Neural cell (in vitro differentiated cells): ENCODE data around the gene HEY2. TPM values are rescaled to one million over a fixed set of nuclear protein-coding genes. Genes with fewer than 3 reads are reported as not detected.

Source experiments
- H2AFZ ChIP-seq: fragments of 200-600, 300-800 bp; sonication (generic), shearing (Covaris generic); 2 replicates; pipeline ENCODE4 v1.6.0; 2014; ENCODE audit warnings: low read depth, mild to moderate bottlenecking, antibody characterized with exemption, low read length, moderate library complexity
- H3F3A ChIP-seq: fragments of 200-600 bp; shearing (Covaris generic); 2 replicates; pipeline ENCODE4 v1.6.1; 2016; ENCODE audit warnings: mild to moderate bottlenecking, moderate library complexity, mixed read lengths, antibody characterized with exemption, low read length; ENCODE audit not compliant: insufficient read depth, poor library complexity, severe bottlenecking
- H3K27ac ChIP-seq: fragments of 200-600, 300-800 bp; sonication (generic), shearing (Covaris generic); 2 replicates; pipeline ENCODE4 v1.5.1; 2014; ENCODE audit warnings: mild to moderate bottlenecking, low read length, moderate library complexity
- H3K27me3 ChIP-seq: fragments of 300-800, 200-600 bp; sonication (generic), shearing (Covaris generic); 2 replicates; pipeline ENCODE4 v1.6.0; 2014; ENCODE audit warnings: mild to moderate bottlenecking, low read depth, low read length, moderate library complexity; ENCODE audit not compliant: insufficient read depth
- H3K36me3 ChIP-seq: fragments of 300-800, 200-600 bp; sonication (generic), shearing (Covaris generic); 2 replicates; pipeline ENCODE4 v1.5.1; 2014; ENCODE audit warnings: mild to moderate bottlenecking, antibody characterized with exemption, low read length, moderate library complexity; ENCODE audit not compliant: insufficient read depth
- H3K4me2 ChIP-seq: fragments of 300-800, 200-600 bp; sonication (generic), shearing (Covaris generic); 2 replicates; pipeline ENCODE4 v1.6.0; 2014; ENCODE audit warnings: mild to moderate bottlenecking, low read length
- H3K4me3 ChIP-seq: fragments of 300-800, 200-600 bp; sonication (generic), shearing (Covaris generic); 2 replicates; pipeline ENCODE4 v1.5.1; 2014; ENCODE audit warnings: mild to moderate bottlenecking, low read length, moderate library complexity
- H3K79me2 ChIP-seq: fragments of 200-600 bp; shearing (Covaris generic); replicated peaks from 2 replicates; pipeline ENCODE4 v1.6.0; 2014; ENCODE audit warnings: mild to moderate bottlenecking, low read length, moderate library complexity; ENCODE audit not compliant: insufficient read depth
- H3K9ac ChIP-seq: fragments of 300-800, 200-600 bp; sonication (generic), shearing (Covaris generic); 2 replicates; pipeline ENCODE4 v1.6.1; 2016; ENCODE audit warnings: mild to moderate bottlenecking, low read length, mixed read lengths
- H3K9me2 ChIP-seq: fragments of 200-600 bp; shearing (Covaris generic); 2 replicates; pipeline ENCODE4 v1.6.1; 2016; ENCODE audit warnings: mild to moderate bottlenecking, low read length, mixed read lengths; ENCODE audit not compliant: insufficient read depth
- H3K9me3 ChIP-seq: fragments of 200-600, 300-800 bp; sonication (generic), shearing (Covaris generic); 2 replicates; pipeline ENCODE4 v1.6.1; 2016; ENCODE audit warnings: mild to moderate bottlenecking, mixed run types, low read length, moderate library complexity, mixed read lengths
- H4K20me1 ChIP-seq: fragments of 200-600 bp; shearing (Covaris generic); 2 replicates; pipeline ENCODE4 v1.6.1; 2016; ENCODE audit warnings: mild to moderate bottlenecking, mixed run types; ENCODE audit not compliant: insufficient read depth
- CTCF ChIP-seq: fragments of 450-650 bp; IDR thresholded peaks from 2 replicates; pipeline ENCODE4 v1.5.1; 2014; ENCODE audit warnings: antibody characterized with exemption, mild to moderate bottlenecking, moderate library complexity; ENCODE audit not compliant: poor library complexity, severe bottlenecking
- EP300 ChIP-seq: fragments of 450-650 bp; conservative IDR thresholded peaks from 2 replicates; pipeline ENCODE4 v1.6.1; 2014; ENCODE audit warnings: antibody characterized with exemption, mild to moderate bottlenecking, moderate library complexity; ENCODE audit not compliant: poor library complexity, severe bottlenecking
- EZH2 ChIP-seq: fragments of 200-600, 300-800 bp; shearing (Covaris generic), sonication (generic); IDR thresholded peaks from 2 replicates; pipeline ENCODE4 v1.6.1; 2014; ENCODE audit warnings: antibody characterized with exemption, low read length, borderline replicate concordance, mild to moderate bottlenecking; ENCODE audit not compliant: insufficient read depth, poor library complexity, severe bottlenecking
- MXI1 ChIP-seq: fragments of 450-650 bp; conservative IDR thresholded peaks from 2 replicates; pipeline ENCODE4 v1.6.1; 2014; ENCODE audit warnings: antibody characterized with exemption, mild to moderate bottlenecking; ENCODE audit not compliant: poor library complexity, severe bottlenecking
- POLR2AphosphoS5 ChIP-seq: IDR thresholded peaks from 2 replicates; pipeline ENCODE4 v1.6.1; 2012
- RAD21 ChIP-seq: fragments of 450-650 bp; conservative IDR thresholded peaks from 2 replicates; pipeline ENCODE4 v1.6.1; 2014; ENCODE audit warnings: antibody characterized with exemption, mild to moderate bottlenecking, moderate library complexity
- REST ChIP-seq: IDR thresholded peaks from 2 replicates; pipeline ENCODE4 v1.6.1; 2012; ENCODE audit warnings: borderline replicate concordance
- SMC3 ChIP-seq: fragments of 450-650 bp; conservative IDR thresholded peaks from 2 replicates; pipeline ENCODE4 v1.6.1; 2014; ENCODE audit warnings: antibody characterized with exemption, mild to moderate bottlenecking, moderate library complexity; ENCODE audit not compliant: poor library complexity
- TAF1 ChIP-seq: IDR thresholded peaks from 2 replicates; pipeline ENCODE4 v1.6.1; 2012; ENCODE audit warnings: low read depth
- polyA plus RNA-seq: library from polyadenylated mRNA; depleted of rRNA; stranded (reverse); fragments of >200 nt; gene quantifications from 2 replicates; pipeline ENCODE4 v1.2.3, GENCODE V29; 2014

The HEY2 gene
- polyA plus RNA-seq, 1 donor from 2014 or later: 0.20 TPM

- H4K20me1 ChIP-seq: no peaks in the 10 kb centered on the region
- H3K9ac ChIP-seq: no peak overlapping the region
- no peak overlapping the region for H2AFZ ChIP-seq
- H3K27me3 ChIP-seq: no peaks in the 10 kb centered on the region
- H3K79me2 ChIP-seq: no peaks in the 10 kb centered on the region
- TF ChIP-seq TAF1 (no peak), POLR2AphosphoS5 (no peak), EZH2 (no peak), MXI1 (no peak), RAD21 (no peak), REST (no peak), SMC3 (no peak), EP300 (no peak), CTCF (no peak)
- no peaks in the 10 kb centered on the region for H3K36me3 ChIP-seq
- no peak overlapping the region for H3K4me2 ChIP-seq
- H3K9me2 ChIP-seq: no peaks in the 10 kb centered on the region
- no peak overlapping the region for H3K27ac ChIP-seq
- no peaks in the 10 kb centered on the region for H3F3A ChIP-seq
- H3K4me3 ChIP-seq: no peak overlapping the region
- H3K9me3 ChIP-seq: no peaks in the 10 kb centered on the region
Measured at GRCh38 chr6:125808591-125808990, 59.2 kb downstream of the HEY2 start.

- no peaks in the 10 kb centered on the region for H3K79me2 ChIP-seq
Measured at GRCh38 chr6:125809570-125810170, 60.2 kb downstream of the HEY2 start.

More at GRCh38 chr6:125809570-125810170, 60.2 kb downstream of the HEY2 start:
- H3F3A ChIP-seq: no peaks in the 10 kb centered on the region
- H3K9me3 ChIP-seq: no peaks in the 10 kb centered on the region
- H3K4me3 ChIP-seq: peak overlapping the region; percentile 14
- H3K9ac ChIP-seq: no peak overlapping the region
- no peak overlapping the region for H2AFZ ChIP-seq
- H3K27me3 ChIP-seq: no peaks in the 10 kb centered on the region
- peak overlapping the region; percentile 46 for H3K27ac ChIP-seq
- no peaks in the 10 kb centered on the region for H4K20me1 ChIP-seq
- H3K9me2 ChIP-seq: no peaks in the 10 kb centered on the region
- no peak overlapping the region for H3K4me2 ChIP-seq
- TF ChIP-seq RAD21 (no peak), MXI1 (no peak), SMC3 (no peak), REST (no peak), CTCF (no peak), POLR2AphosphoS5 (no peak), EZH2 (no peak), TAF1 (no peak), EP300 (no peak)
- no peaks in the 10 kb centered on the region for H3K36me3 ChIP-seq
